ENCODE results near the gene APBB2. TPM values are rescaled to one million over a fixed set of nuclear protein-coding genes. Genes with fewer than 3 reads are reported as not detected.
A peak's percentile ranks its signal among the peaks of the same experiment; 100 is the strongest.

APBB2 gene
- total RNA-seq, 1 experiment from 2014 or later: 32.9 TPM

DNA sequence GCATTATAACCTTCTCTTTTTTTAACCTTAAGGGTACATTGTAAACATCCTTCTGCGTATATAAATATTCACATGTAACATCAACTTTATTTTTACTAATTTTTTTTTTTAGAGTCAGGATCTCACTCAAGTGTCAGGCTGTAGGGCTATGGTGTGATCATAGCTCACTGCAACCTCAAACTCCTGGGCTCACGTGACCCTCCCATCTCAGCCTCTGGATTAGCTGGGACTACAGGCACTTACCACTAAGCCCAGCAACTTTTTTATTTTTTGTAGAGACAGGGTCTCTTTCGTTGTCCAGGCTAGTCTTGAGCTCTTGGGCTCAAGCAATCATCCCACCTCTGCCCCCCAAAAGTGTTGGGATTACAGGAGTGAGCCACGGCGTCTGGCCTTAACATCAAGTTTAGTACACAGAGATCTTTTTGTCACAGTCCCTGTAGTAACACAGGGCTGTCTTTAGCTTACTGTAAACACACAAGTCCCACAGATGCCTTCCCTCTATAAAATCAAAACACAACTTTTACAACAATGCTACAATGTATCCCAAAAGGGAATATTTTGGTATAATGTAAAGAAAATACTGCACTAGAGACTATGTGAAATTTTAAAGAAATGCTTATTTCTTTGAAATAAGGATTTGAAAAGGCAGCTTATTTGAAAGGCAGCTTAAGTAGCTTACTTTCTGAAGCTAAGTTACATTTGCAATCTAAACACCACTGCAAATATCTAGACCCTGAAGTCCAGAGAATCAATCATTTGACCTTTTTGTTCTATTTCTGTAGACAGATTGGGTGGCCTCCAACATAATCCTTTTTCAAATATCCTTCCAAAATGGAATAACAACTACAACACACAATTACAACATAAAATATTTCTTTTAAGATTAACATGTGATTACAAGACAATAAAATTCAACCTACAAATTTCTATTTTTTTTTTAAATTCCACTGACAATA, 116.0 kb downstream of the APBB2 start:
- no peak for DNase-seq (ENCODE audit: low read depth)

DNA sequence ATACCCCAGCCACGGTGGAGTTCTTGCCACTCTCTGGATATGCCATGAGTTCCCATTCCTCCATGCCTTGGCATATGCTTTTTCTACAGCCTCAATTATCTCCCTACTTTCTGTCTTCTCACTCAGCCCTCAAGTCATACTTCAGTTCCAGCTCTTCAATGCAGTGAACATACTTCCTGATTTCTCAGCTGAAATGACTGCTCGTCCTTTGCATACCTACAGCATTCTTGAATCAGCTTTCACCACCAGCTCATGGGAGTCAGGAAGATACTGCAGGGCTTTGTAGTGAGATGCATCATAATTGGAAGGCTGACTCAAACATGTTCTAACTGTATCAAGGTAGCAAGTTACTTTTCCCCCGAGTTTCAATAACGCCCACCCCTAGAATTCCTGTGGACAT, 118.4 kb downstream of the APBB2 start:
- DNase-seq (ENCODE audit: low read depth): peak; percentile 14

- no peak for DNase-seq (ENCODE audit: low read depth)
These were observed 119.0 kb downstream of the APBB2 start for GRCh38 chr4:41095192-41095872.

- no peak for DNase-seq (ENCODE audit: low read depth)
These were observed 122.2 kb downstream of the APBB2 start for GRCh38 chr4:41092128-41092527.

DNA sequence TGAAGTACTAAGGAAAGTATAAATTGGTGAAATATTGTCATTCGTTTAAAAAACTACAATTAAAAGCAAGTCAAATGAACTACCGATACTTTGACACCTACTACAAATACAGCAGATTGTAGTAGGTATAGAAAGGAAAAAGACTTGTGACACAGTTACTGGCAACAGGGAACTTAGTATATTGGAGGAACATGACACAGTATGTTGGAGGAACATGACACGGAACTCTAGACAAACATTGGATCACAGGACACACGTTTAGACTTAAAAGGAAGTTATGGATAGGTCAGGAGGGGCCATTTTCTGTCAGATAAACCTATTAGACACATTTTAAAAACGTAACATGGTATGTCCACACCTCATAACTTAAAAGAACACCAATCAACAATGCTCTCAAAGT, 132.5 kb downstream of the APBB2 start:
- DNase-seq (ENCODE audit: low read depth): no peak

DNA sequence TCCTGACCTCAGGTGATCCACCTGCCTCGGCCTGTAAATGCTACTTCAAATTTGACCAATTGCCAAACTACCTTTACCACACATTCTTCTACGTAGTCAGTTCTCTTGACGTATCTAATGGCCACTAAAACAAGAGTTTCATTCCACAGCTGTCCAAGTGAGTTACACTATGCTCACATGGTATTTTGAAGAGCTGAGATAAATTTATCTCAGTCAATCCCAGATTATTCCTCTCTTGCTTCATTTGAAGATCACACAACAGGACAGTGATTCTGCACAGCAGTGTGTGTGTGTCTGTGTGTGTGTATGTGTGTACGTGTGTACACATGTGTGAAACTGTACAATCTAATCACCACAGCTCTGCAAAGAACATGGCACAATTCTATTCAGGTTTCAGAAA, 133.4 kb downstream of the APBB2 start:
- no peak for DNase-seq (ENCODE audit: low read depth)

- DNase-seq (ENCODE audit: low read depth): no peak
These were observed 134.3 kb downstream of the APBB2 start for GRCh38 chr4:41079881-41080560.

GRCh38 chr4:41077628-41078027, 136.7 kb downstream of the APBB2 start:
- DNase-seq (ENCODE audit: low read depth): no peak

DNA sequence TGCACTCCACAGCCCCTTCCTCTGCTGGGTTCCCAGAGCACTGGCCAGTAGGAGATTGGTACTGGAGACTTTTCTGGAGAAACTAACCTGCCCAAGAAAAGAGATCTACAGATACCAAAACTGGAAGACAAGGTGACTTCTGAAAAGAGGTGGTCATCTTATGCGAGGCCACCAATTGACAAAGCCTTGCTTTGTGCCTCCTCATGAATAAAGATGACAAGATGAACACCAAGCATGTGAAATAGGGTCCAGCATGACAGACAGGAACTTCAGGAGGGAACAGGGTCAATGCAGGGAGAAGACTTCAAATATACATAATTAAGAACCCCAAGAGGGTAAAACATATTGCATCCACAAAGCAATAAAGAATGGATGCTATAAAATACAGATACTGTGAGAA, 137.9 kb downstream of the APBB2 start:
- no peak for DNase-seq (ENCODE audit: low read depth)

GRCh38 chr4:41074215-41074614, 140.1 kb downstream of the APBB2 start:
- DNase-seq (ENCODE audit: low read depth): no peak

GRCh38 chr4:41072021-41072777, 142.1 kb downstream of the APBB2 start:
- no peak for DNase-seq (ENCODE audit: low read depth)

DNA sequence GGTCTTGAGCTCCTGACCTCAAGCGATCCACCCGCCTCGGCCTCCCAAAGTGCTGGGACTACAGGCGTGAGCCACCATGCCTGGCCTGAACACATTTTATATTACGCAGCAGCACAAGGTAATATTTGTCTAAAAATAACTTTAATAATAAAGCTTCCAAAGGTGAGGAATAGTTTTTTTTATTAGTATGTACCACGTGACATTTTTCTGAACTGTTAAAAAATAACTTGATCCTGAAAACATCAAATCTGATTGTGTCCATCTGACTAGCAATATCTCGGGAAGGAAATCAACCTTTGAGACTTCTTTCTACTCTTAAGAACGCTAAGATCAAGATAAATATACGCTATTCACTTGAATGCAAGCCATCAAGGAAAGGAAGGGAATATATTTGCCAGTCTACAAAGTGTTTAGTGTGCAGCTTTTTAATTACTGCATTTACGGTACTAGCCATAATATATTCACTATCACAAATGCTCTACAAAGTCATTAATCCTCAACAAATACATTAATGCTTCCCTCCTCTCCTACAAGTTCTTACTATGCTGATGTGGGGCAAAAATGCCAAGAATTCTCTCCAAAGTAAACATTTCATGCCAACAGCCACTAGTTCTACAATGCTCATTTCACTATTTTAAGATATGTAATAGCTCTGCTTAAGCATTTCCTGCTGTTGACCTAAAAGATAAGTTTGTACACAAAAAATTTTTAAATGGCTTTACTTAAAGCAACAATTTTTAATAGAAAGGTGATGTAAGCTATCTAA, 143.6 kb downstream of the APBB2 start:
- DNase-seq (ENCODE audit: low read depth): no peak

- peak; percentile 21 for DNase-seq (ENCODE audit: low read depth)
These were observed 144.5 kb downstream of the APBB2 start for GRCh38 chr4:41069838-41070237.

DNA sequence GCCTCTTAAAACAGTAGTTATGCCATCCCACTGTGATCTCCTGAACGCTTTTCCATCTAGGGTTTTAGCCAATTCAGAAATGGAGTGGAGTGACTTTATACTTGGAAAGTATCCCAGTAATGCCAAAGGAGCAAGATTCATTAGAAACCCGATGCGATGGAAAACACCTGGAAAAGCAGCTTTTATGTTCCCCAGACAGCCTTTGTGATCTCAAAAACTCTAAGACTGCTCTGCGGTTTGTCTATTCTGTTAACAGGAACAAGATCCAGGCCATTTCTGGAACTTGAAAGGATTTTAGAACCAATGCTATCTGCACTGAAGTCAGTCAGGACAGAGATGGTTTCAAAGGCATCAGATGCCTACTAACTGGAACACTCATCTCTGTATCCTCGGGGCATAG, 145.1 kb downstream of the APBB2 start:
- DNase-seq (ENCODE audit: low read depth): no peak

DNA sequence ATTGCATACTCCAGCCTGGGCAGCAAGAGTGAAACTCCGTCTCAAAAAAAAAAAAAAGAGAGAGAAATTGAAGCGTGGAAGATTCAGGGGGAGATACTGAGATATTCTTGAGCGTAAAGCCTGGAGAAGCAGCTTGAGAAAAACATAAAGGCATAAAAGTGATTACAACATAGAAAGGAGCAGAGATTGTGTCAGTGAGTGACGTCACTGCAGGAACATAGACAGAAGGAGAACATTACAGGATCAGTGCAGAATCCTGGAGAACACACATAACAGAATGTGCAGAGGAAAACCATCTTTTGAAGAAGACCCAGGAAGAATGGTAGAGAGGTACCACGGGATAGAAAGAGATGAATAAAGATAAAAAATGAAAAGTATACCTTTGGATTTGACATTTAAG, 147.0 kb downstream of the APBB2 start:
- no peak for DNase-seq (ENCODE audit: low read depth)

- DNase-seq (ENCODE audit: low read depth): no peak
These were observed 148.3 kb downstream of the APBB2 start for GRCh38 chr4:41066049-41066448.

- no peak for DNase-seq (ENCODE audit: low read depth)
These were observed 148.8 kb downstream of the APBB2 start for GRCh38 chr4:41065434-41066006.

- DNase-seq (ENCODE audit: low read depth): no peak
These were observed 149.4 kb downstream of the APBB2 start for GRCh38 chr4:41064953-41065352.

DNA sequence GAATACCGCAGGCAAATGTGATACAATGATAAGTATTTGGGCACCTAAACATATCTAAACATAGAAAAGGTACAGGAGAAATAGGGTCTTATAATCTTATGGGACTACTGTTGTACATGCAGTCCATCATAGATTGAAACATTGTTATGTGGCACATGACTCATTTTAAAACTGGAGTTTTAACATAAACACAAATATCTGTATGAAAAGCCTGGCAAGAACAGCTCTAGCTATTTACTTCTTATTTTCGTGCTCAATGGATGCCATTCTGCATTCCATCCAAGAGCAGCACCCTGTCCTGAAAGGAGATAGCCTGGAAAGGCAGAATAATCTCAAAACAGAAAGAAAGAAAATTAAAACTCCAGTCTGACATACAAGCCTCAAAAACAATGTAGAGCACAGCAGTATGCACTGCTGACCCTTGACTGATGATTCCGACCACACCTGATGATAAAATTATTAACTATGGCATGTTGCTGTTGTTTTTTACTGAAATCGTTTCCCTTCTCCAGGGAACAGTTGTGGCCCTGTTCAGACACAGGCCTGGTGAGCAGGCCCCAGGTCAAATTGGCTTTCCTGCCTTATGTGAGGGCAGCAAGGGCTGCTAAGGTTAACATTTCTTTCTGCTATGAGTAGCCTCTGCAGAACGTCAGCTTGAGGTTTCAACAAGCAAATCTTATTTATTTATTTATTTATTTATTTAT, 152.7 kb downstream of the APBB2 start:
- no peak for DNase-seq (ENCODE audit: low read depth)
